Measurements from ENCODE around the gene KIAA0232. TPM values are rescaled to one million over a fixed set of nuclear protein-coding genes. Genes with fewer than 3 reads are reported as not detected.

Gene KIAA0232
- total RNA-seq, 1 donor from 2014 or later = 40.1 TPM

DNA sequence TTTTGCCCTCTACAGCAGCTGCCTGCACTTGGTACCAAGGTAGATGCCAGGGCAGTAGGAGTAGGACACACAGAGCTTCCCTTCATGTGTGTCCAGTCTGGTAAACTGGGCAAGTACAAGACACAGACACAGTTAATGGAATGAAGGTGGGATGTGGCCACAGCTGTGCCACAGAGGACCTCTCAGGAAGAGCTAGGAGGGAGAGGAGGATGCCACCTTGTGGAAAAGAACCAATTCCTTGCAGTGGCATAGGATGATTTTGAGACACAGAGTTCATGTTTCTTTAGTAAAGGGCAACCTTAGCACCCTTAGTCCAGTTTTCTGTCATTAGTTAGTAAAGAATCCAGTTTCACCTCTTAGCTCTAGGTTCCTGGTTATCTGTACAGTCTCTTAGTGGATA, 90.8 kb downstream of the KIAA0232 start:
- DNase-seq (ENCODE audit: low read depth, low spot score) = no peak
- H3K36me3 Mint-ChIP-seq (ENCODE audit: low read depth) = peaks cover 18% of the 10 kb centered on the region
- H3K9me3 Mint-ChIP-seq = no peaks in the 10 kb centered on the region
- H3K27ac Mint-ChIP-seq (ENCODE audit: unreplicated experiment) = peak overlapping the region; percentile 85
- no peak overlapping the region for H3K4me3 Mint-ChIP-seq
- peaks cover 17% of the 10 kb centered on the region for H3K4me1 Mint-ChIP-seq
- no peaks in the 10 kb centered on the region for H3K27me3 Mint-ChIP-seq (ENCODE audit: low read depth)
- TF ChIP-seq CTCF (conservative IDR thresholded peaks at IDR 0.05) = no peak

DNA sequence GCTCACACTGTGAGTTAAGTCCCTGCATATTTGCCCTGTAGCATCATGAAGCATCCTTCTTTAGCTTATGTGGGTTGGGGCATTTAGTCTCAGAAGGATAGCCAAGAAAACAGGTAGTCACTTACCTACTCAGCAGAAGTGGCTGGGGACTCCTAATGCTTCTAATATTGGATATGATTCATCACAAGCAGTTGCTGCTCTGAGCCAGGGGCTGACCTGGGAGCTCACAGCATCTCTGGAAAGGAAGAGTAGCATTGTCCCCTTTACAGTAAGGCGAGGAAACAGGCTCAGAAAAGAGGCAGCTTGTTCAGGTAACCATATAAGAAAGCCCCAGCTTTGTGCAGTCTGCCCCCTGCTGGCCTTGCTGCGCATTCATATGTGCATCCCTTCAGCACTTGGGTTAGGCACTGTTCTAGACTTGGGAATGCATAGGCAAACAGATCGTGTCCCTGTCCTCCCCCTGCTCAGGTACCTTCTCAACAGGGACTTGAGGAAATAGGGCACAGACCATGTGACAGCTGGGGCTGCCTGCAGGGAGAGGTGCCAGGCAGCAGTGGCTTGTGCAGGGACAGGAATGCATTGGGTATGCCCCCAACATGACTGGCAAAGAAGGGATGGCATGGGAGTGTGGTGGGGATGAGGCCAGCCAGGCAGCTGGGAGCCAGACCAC, 91.4 kb downstream of the KIAA0232 start:
- Mint-ChIP-seq H3K36me3 (ENCODE audit: low read depth) (peaks cover 18% of the 10 kb centered on the region), H3K27ac (ENCODE audit: unreplicated experiment) (no peak overlapping the region), H3K4me3 (peak overlapping the region; percentile 8), H3K9me3 (no peaks in the 10 kb centered on the region), H3K4me1 (peaks cover 14% of the 10 kb centered on the region), H3K27me3 (ENCODE audit: low read depth) (no peaks in the 10 kb centered on the region)
- peak; percentile 70 for DNase-seq (ENCODE audit: low read depth, low spot score)
- TF ChIP-seq CTCF (conservative IDR thresholded peaks at IDR 0.05) = peak; percentile 87

GRCh38 chr4:6874981-6875380, 92.5 kb downstream of the KIAA0232 start:
- H3K27me3 Mint-ChIP-seq (ENCODE audit: low read depth) = no peaks in the 10 kb centered on the region
- DNase-seq (ENCODE audit: low read depth, low spot score) = no peak
- no peak overlapping the region for H3K27ac Mint-ChIP-seq (ENCODE audit: unreplicated experiment)
- no peak for TF ChIP-seq CTCF (conservative IDR thresholded peaks at IDR 0.05)
- H3K4me3 Mint-ChIP-seq = no peak overlapping the region
- no peaks in the 10 kb centered on the region for H3K9me3 Mint-ChIP-seq
- H3K4me1 Mint-ChIP-seq = peaks cover 14% of the 10 kb centered on the region
- peaks cover 20% of the 10 kb centered on the region for H3K36me3 Mint-ChIP-seq (ENCODE audit: low read depth)

DNA sequence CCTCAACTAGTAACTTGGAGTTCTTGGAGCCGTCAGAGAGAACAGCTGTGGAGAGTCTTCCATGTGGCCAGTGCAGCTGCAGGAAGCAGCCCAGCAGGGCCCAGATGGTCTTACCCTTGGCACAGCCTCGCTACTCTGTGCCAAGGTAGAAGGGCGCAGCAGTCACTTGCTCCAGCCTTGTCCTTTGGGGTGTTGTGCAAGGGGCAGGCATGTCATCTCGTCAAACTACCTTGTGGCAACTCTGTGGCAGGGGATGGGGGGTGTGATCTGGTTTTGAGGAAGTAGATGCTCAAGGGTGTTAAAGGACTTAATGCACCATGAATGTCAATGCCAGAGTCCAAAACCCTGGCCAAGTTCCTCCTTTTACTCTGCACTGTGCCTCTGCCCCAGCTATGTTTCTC, 92.9 kb downstream of the KIAA0232 start:
- no peaks in the 10 kb centered on the region for H3K27me3 Mint-ChIP-seq (ENCODE audit: low read depth)
- H3K36me3 Mint-ChIP-seq (ENCODE audit: low read depth) = peaks cover 20% of the 10 kb centered on the region
- no peak overlapping the region for H3K4me3 Mint-ChIP-seq
- DNase-seq (ENCODE audit: low read depth, low spot score) = no peak
- TF ChIP-seq CTCF (conservative IDR thresholded peaks at IDR 0.05) = no peak
- no peak overlapping the region for H3K27ac Mint-ChIP-seq (ENCODE audit: unreplicated experiment)
- H3K4me1 Mint-ChIP-seq = peaks cover 14% of the 10 kb centered on the region
- no peaks in the 10 kb centered on the region for H3K9me3 Mint-ChIP-seq

DNA sequence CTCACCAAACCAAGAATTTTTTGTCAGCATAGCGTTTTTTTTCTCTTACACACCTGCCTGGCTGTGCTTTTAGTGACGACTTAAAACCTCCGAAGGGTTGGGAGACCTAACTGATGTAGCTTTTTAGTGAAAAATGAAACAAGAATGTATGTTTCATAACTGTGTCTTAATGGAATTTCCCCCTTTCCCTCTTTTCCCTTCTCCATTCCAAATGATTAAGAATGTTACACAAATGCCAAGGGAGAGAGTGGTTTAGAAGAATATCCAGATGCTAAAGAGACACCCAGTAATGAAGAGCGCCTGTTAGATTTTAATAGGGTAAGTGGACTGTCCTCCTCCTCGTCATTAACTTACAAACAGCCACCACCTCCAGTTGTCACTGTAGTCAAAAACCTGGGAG, 93.9 kb downstream of the KIAA0232 start:
- Mint-ChIP-seq H3K27ac (ENCODE audit: unreplicated experiment) (no peak overlapping the region), H3K36me3 (ENCODE audit: low read depth) (peaks cover 22% of the 10 kb centered on the region), H3K27me3 (ENCODE audit: low read depth) (no peaks in the 10 kb centered on the region), H3K4me3 (no peak overlapping the region), H3K4me1 (peaks cover 14% of the 10 kb centered on the region), H3K9me3 (no peaks in the 10 kb centered on the region)
- DNase-seq (ENCODE audit: low read depth, low spot score) = no peak
- no peak for TF ChIP-seq CTCF (conservative IDR thresholded peaks at IDR 0.05)

Measured in neural crest cell (in vitro differentiated cells).